GM19452 (cell line): ENCODE results near the gene RARS2.
A peak's percentile ranks its signal among the peaks of the same experiment; 100 is the strongest.
"Not testable (repeated sequence)": the region's sequence is repeated elsewhere in the genome, so short reads cannot be mapped to it uniquely, and the experiment has no call there.

Experiments used
- ATAC-seq: cut with Tn5 transposase; IDR thresholded peaks from one replicate; pipeline ENCODE4 v1.9.1; 2021; ENCODE audit not compliant: unreplicated experiment

The RARS2 gene

GRCh38 chr6:87589693-87590416, at the start of gene RARS2, which contains the start of gene ORC3:
TSS of gene RARS2 (minus strand) at chr6:87589987. CDS start at chr6:87589957, 30 bp downstream.
TSS of gene ORC3 (plus strand) at chr6:87590135. CDS start at chr6:87590169, 34 bp downstream.
- peak; percentile 100 for ATAC-seq

GRCh38 chr6:87639373-87639772, 49.6 kb upstream of the RARS2 start:
- ATAC-seq = no peak

- no peak for ATAC-seq
These were observed 47.3 kb upstream of the RARS2 start for GRCh38 chr6:87637106-87637505.

GRCh38 chr6:87636315-87636714, 46.5 kb upstream of the RARS2 start:
- no peak for ATAC-seq

GRCh38 chr6:87633851-87634250, 44.1 kb upstream of the RARS2 start:
- no peak for ATAC-seq

- ATAC-seq = no peak
These were observed 41.0 kb upstream of the RARS2 start for GRCh38 chr6:87630746-87631145.

GRCh38 chr6:87628881-87629280, 39.1 kb upstream of the RARS2 start:
- ATAC-seq = no peak

- no peak for ATAC-seq
These were observed 38.6 kb upstream of the RARS2 start for GRCh38 chr6:87628424-87628823.

GRCh38 chr6:87623248-87623647, 33.5 kb upstream of the RARS2 start:
- no peak for ATAC-seq

GRCh38 chr6:87618531-87618930, 28.7 kb upstream of the RARS2 start:
- ATAC-seq = no peak

GRCh38 chr6:87617405-87617804, 27.6 kb upstream of the RARS2 start:
- ATAC-seq = no peak

GRCh38 chr6:87613018-87613417, 23.2 kb upstream of the RARS2 start:
- not testable (repeated sequence) for ATAC-seq

GRCh38 chr6:87608802-87609201, 19.0 kb upstream of the RARS2 start:
- ATAC-seq = no peak

GRCh38 chr6:87606199-87606598, 16.4 kb upstream of the RARS2 start:
- ATAC-seq = no peak

- no peak for ATAC-seq
These were observed 10.8 kb upstream of the RARS2 start for GRCh38 chr6:87600576-87600975.

- ATAC-seq = no peak
These were observed 1.2 kb upstream of the RARS2 start for GRCh38 chr6:87590990-87591389.

GRCh38 chr6:87590417-87590880, 662 bp upstream of the RARS2 start:
- ATAC-seq = no peak

GRCh38 chr6:87588756-87589407, 905 bp downstream of the RARS2 start:
- ATAC-seq = no peak

GRCh38 chr6:87586371-87587077, 3.3 kb downstream of the RARS2 start:
- ATAC-seq = no peak

- ATAC-seq = no peak
These were observed 6.0 kb downstream of the RARS2 start for GRCh38 chr6:87583822-87584221.

- no peak for ATAC-seq
These were observed 14.4 kb downstream of the RARS2 start for GRCh38 chr6:87575423-87575822.
